Uterus (tissue), 4 donors: ENCODE data around the gene BTBD18. TPM values are rescaled to one million over a fixed set of nuclear protein-coding genes. Genes with fewer than 3 reads are reported as not detected.
A peak's percentile ranks its signal among the peaks of the same experiment; 100 is the strongest.

ENCODE experiments used
- DNase-seq, 2 donors: peaks; one replicate each; pipeline ENCODE4 v3.0.0-alpha.2; 2019 to 2020
- H3K27ac ChIP-seq, 2 donors: fragments of 200-600 bp; sonication (generic); 1 replicate in 1 of 2; 2 replicates in 1 of 2; pipeline ENCODE4 v1.5.1; 2016 to 2018
- H3K27me3 ChIP-seq, 2 donors: fragments of 200-600 bp; sonication (generic); one replicate each; pipeline ENCODE4 v1.5.1; 2018 to 2019; ENCODE audit warnings: control low read depth in 1 of 2
- H3K36me3 ChIP-seq, 2 donors: fragments of 200-600 bp; sonication (generic); one replicate each; pipeline ENCODE4 v1.5.1; 2019; ENCODE audit warnings: control low read depth in 1 of 2
- H3K4me1 ChIP-seq, 2 donors: fragments of 200-600 bp; sonication (generic); one replicate each; pipeline ENCODE4 v1.5.1; 2018 to 2019; ENCODE audit warnings: control low read depth in 1 of 2
- H3K4me3 ChIP-seq, 2 donors: fragments of 200-600 bp; sonication (generic); 1 replicate in 1 of 2; 2 replicates in 1 of 2; pipeline ENCODE4 v1.5.1; 2018 to 2019; ENCODE audit warnings: mild to moderate bottlenecking in 1 of 2
- H3K9me3 ChIP-seq, 2 donors: fragments of 200-600 bp; sonication (generic); one replicate each; pipeline ENCODE4 v1.5.1; 2019; ENCODE audit warnings: control low read depth in 1 of 2
- CTCF ChIP-seq, 4 experiments: fragments of 200-600 bp in 2 of 4; fragments of 450-650 bp in 2 of 4; sonication (generic) in 2 of 4; IDR thresholded peaks; one replicate each; pipeline ENCODE4 v1.5.1; 2016 to 2019; ENCODE audit warnings: antibody characterized with exemption in 4 of 4, mild to moderate bottlenecking in 2 of 4, moderate library complexity in 1 of 4
- POLR2A ChIP-seq, 2 donors: fragments of 450-650 bp; IDR thresholded peaks; one replicate each; pipeline ENCODE4 v1.6.1; 2016; ENCODE audit warnings: antibody characterized with exemption in 2 of 2, mild to moderate bottlenecking in 1 of 2, moderate library complexity in 1 of 2
- intact Hi-C: fragments of 100-400 bp; cut with DNase I; formaldehyde crosslinking; loops from one replicate; pipeline ENCODE4 v1.15.1; 2023; ENCODE audit warnings: low total_unique reads
- total RNA-seq, 4 donors: library from RNA; depleted of rRNA in 3 of 4; stranded (reverse); fragments of >200 nt in 3 of 4; gene quantifications; one replicate each; pipeline versions ENCODE4 v1.1.0 to v1.2.4, GENCODE V29; 2014 to 2023
- donor health status: DM: yes; HTN: yes; CAD: no.

Gene BTBD18
- total RNA-seq, result not detected

GRCh38 chr11:57751676-57752253 is at the start of gene BTBD18:
Gene BTBD18 (minus strand): TSS chr11:57751819. CDS start chr11:57751188, 631 bp downstream.
- Histone ChIP-seq H3K27ac (no peak within 1 kb of the TSS), H3K27me3 (no peaks in the 10 kb centered on the region), H3K9me3 (no peaks in the 10 kb centered on the region), H3K4me3 (no peak within 1 kb of the TSS), H3K4me1 (no peaks in the 10 kb centered on the region), H3K36me3 (no peaks in the 10 kb centered on the region)
- no peak for DNase-seq
- TF ChIP-seq CTCF (IDR thresholded peaks at IDR 0.05), result peak; percentile 5 to 36 (median 20)
- no peak for TF ChIP-seq POLR2A (IDR thresholded peaks at IDR 0.05)
- intact Hi-C loops, result no loop called here

GRCh38 chr11:57801183-57801485 is 49.5 kb upstream of the BTBD18 start:
- H3K36me3 ChIP-seq, result no peaks in the 10 kb centered on the region
- H3K4me3 ChIP-seq, result no peak overlapping the region
- no peaks in the 10 kb centered on the region for H3K27me3 ChIP-seq
- TF ChIP-seq POLR2A (IDR thresholded peaks at IDR 0.05), result no peak
- no peak for TF ChIP-seq CTCF (IDR thresholded peaks at IDR 0.05)
- H3K4me1 ChIP-seq, result no peaks in the 10 kb centered on the region
- H3K9me3 ChIP-seq, result no peaks in the 10 kb centered on the region
- intact Hi-C loops, result no loop called here
- DNase-seq, result no peak
- peak overlapping the region in 1 of 2 donors; percentile 67 for H3K27ac ChIP-seq

- TF ChIP-seq POLR2A (IDR thresholded peaks at IDR 0.05) (no peak), CTCF (IDR thresholded peaks at IDR 0.05) (peak; percentile 78 to 94 (median 88))
- Histone ChIP-seq H3K4me1 (no peaks in the 10 kb centered on the region), H3K36me3 (no peaks in the 10 kb centered on the region), H3K4me3 (no peak overlapping the region), H3K27ac (peak overlapping the region; percentile 35 to 67), H3K27me3 (no peaks in the 10 kb centered on the region), H3K9me3 (no peaks in the 10 kb centered on the region)
- no peak for DNase-seq
- intact Hi-C loops, result no loop called here
These were observed 49.0 kb upstream of the BTBD18 start for GRCh38 chr11:57800444-57801182.

GRCh38 chr11:57798905-57799559 is 47.4 kb upstream of the BTBD18 start:
- intact Hi-C loops, result no loop called here
- no peaks in the 10 kb centered on the region for H3K27me3 ChIP-seq
- TF ChIP-seq POLR2A (IDR thresholded peaks at IDR 0.05) (no peak), CTCF (IDR thresholded peaks at IDR 0.05) (no peak)
- H3K27ac ChIP-seq, result peak overlapping the region in 1 of 2 donors; percentile 1
- no peaks in the 10 kb centered on the region for H3K9me3 ChIP-seq
- no peaks in the 10 kb centered on the region for H3K36me3 ChIP-seq
- peak in 1 of 2 donors; percentile 36 for DNase-seq
- H3K4me3 ChIP-seq, result no peak overlapping the region
- peaks cover 0 to 7% of the 10 kb centered on the region in 2 donors for H3K4me1 ChIP-seq
